ENCODE data around the gene ZNF165.
"Not testable (repeated sequence)": the region's sequence is repeated elsewhere in the genome, so short reads cannot be mapped to it uniquely, and the experiment has no call there.

The ZNF165 gene

GRCh38 chr6:28122283-28122682, 41.9 kb downstream of the ZNF165 start:
- not testable (repeated sequence) for DNase-seq

- DNase-seq = peak; percentile 84 to 91 (median 86)
Measured at GRCh38 chr6:28124350-28124970, 44.1 kb downstream of the ZNF165 start, which contains the start of gene ZSCAN16. Gene ZSCAN16, plus strand, starts transcription at chr6:28124609. Its CDS starts 835 bp downstream, at chr6:28125444.

- DNase-seq = peak in 2 of 3 donors; percentile 27 to 46
Measured at GRCh38 chr6:28124971-28125353, 44.6 kb downstream of the ZNF165 start.

- no peak for DNase-seq
Measured at GRCh38 chr6:28125401-28125800, 45.0 kb downstream of the ZNF165 start.

GRCh38 chr6:28134015-28134414, 53.6 kb downstream of the ZNF165 start:
- peak; percentile 55 to 65 (median 56) for DNase-seq

- peak; percentile 35 to 49 (median 39) for DNase-seq
Measured at GRCh38 chr6:28134716-28135115, 54.3 kb downstream of the ZNF165 start.

GRCh38 chr6:28135393-28135792, 55.0 kb downstream of the ZNF165 start:
- no peak for DNase-seq

GRCh38 chr6:28136585-28137504, 56.5 kb downstream of the ZNF165 start:
- DNase-seq = peak; percentile 93 to 94 (median 93)

GRCh38 chr6:28137505-28137981, 57.2 kb downstream of the ZNF165 start:
- DNase-seq = peak; percentile 86 to 97 (median 93)

Data from suppressor macrophage treated with lipopolysaccharide for 1 hour (primary cell).